H1 (cell line): Measurements from ENCODE around the gene CHTF18. TPM values are rescaled to one million over a fixed set of nuclear protein-coding genes. Genes with fewer than 3 reads are reported as not detected.

Experiments used
- NANOG ChIP-seq: IDR thresholded peaks from 2 replicates; pipeline ENCODE4 v1.6.1; 2011; ENCODE audit warnings: low read length, low read depth, mild to moderate bottlenecking, inconsistent platforms; ENCODE audit not compliant: insufficient read depth, poor library complexity, severe bottlenecking
- POU5F1 ChIP-seq: IDR thresholded peaks from 2 replicates; pipeline ENCODE4 v1.6.1; 2011; ENCODE audit warnings: low read depth, mild to moderate bottlenecking, low read length, moderate library complexity
- SP4 ChIP-seq: IDR thresholded peaks from 2 replicates; pipeline ENCODE4 v1.6.1; 2012; ENCODE audit warnings: low read length, inconsistent platforms
- polyA plus RNA-seq, 7 experiments: library from polyadenylated mRNA; depleted of rRNA in 3 of 7; stranded (reverse) in 5 of 7; unstranded in 2 of 7; fragments of >200 nt in 5 of 7; fragments of 200-250 nt in 2 of 7; gene quantifications; 1 replicate in 5 of 7; 2 replicates in 1 of 7; 4 replicates in 1 of 7; pipeline versions ENCODE4 v1.2.1 to v1.2.3, GENCODE V29; 2011 to 2013; ENCODE audit warnings: missing spikeins in 2 of 7, mixed read lengths in 2 of 7
- total RNA-seq: library from RNA; stranded (reverse); fragmentation: NEBNext Ultra II Directional; extraction: Animal tissue kit (Norgen Biotek cat#: 25700); gene quantifications from 2 replicates; pipeline ENCODE4 v1.2.1, GENCODE V29; 2021
- TF ChIP-seq, protein P1 (sequence below): IDR thresholded peaks from 2 replicates; pipeline ENCODE4 v1.6.1; 2011; ENCODE audit warnings: low read depth, mild to moderate bottlenecking, low read length; ENCODE audit not compliant: insufficient read depth
- TF ChIP-seq, protein P2 (sequence below): IDR thresholded peaks from 2 replicates; pipeline ENCODE4 v1.6.1; 2012; ENCODE audit warnings: low read length, inconsistent platforms

The CHTF18 gene
- total and polyA plus RNA-seq, 2 of the 8 experiments (the other 6 are each of a cell fraction or from before 2014, with no cell fraction given) = 75.3 to 104 TPM

DNA sequence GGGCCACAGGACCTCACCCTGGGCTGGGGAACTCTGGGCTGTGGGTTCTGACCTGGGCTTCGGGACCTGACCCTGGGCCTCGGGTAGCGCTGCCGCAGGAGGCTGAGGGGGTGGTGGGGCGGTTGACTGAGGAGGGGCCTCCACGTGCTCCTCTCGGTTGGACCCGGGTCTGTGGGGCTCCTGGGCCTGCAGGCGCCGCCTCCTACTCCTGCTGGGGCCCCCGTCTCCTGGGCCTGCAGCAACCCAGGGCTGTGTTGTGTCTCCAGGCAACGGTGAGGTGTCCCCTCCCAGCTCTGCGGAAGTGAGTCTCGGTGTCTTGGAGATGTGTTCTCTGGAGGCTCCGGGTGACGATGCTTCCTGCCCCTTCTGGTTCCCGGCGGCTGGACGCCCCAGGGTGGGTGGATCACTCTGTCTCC is 53.6 kb downstream of the CHTF18 start (continued):
- TF ChIP-seq, protein P1, sequence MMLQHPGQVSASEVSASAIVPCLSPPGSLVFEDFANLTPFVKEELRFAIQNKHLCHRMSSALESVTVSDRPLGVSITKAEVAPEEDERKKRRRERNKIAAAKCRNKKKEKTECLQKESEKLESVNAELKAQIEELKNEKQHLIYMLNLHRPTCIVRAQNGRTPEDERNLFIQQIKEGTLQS = no peak
- TF ChIP-seq NANOG (no peak), SP4 (no peak), POU5F1 (no peak)
- TF ChIP-seq, protein P2, sequence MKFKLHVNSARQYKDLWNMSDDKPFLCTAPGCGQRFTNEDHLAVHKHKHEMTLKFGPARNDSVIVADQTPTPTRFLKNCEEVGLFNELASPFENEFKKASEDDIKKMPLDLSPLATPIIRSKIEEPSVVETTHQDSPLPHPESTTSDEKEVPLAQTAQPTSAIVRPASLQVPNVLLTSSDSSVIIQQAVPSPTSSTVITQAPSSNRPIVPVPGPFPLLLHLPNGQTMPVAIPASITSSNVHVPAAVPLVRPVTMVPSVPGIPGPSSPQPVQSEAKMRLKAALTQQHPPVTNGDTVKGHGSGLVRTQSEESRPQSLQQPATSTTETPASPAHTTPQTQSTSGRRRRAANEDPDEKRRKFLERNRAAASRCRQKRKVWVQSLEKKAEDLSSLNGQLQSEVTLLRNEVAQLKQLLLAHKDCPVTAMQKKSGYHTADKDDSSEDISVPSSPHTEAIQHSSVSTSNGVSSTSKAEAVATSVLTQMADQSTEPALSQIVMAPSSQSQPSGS = no peak
